Uterus (tissue), 4 donors: ENCODE data around the gene C2orf78. TPM values are rescaled to one million over a fixed set of nuclear protein-coding genes. Genes with fewer than 3 reads are reported as not detected.

Source experiments
- DNase-seq, 2 donors: peaks; one replicate each; pipeline ENCODE4 v3.0.0-alpha.2; 2019 to 2020
- H3K27ac ChIP-seq, 2 donors: fragments of 200-600 bp; sonication (generic); 1 replicate in 1 of 2; 2 replicates in 1 of 2; pipeline ENCODE4 v1.5.1; 2016 to 2018
- H3K27me3 ChIP-seq, 2 donors: fragments of 200-600 bp; sonication (generic); one replicate each; pipeline ENCODE4 v1.5.1; 2018 to 2019; ENCODE audit warnings: control low read depth in 1 of 2
- H3K36me3 ChIP-seq, 2 donors: fragments of 200-600 bp; sonication (generic); one replicate each; pipeline ENCODE4 v1.5.1; 2019; ENCODE audit warnings: control low read depth in 1 of 2
- H3K4me1 ChIP-seq, 2 donors: fragments of 200-600 bp; sonication (generic); one replicate each; pipeline ENCODE4 v1.5.1; 2018 to 2019; ENCODE audit warnings: control low read depth in 1 of 2
- H3K4me3 ChIP-seq, 2 donors: fragments of 200-600 bp; sonication (generic); 1 replicate in 1 of 2; 2 replicates in 1 of 2; pipeline ENCODE4 v1.5.1; 2018 to 2019; ENCODE audit warnings: mild to moderate bottlenecking in 1 of 2
- H3K9me3 ChIP-seq, 2 donors: fragments of 200-600 bp; sonication (generic); one replicate each; pipeline ENCODE4 v1.5.1; 2019; ENCODE audit warnings: control low read depth in 1 of 2
- POLR2A ChIP-seq, 2 donors: fragments of 450-650 bp; IDR thresholded peaks; one replicate each; pipeline ENCODE4 v1.6.1; 2016; ENCODE audit warnings: antibody characterized with exemption in 2 of 2, mild to moderate bottlenecking in 1 of 2, moderate library complexity in 1 of 2
- intact Hi-C: fragments of 100-400 bp; cut with DNase I; formaldehyde crosslinking; loops from one replicate; pipeline ENCODE4 v1.15.1; 2023; ENCODE audit warnings: low total_unique reads
- total RNA-seq, 4 donors: library from RNA; depleted of rRNA in 3 of 4; stranded (reverse); fragments of >200 nt in 3 of 4; gene quantifications; one replicate each; pipeline versions ENCODE4 v1.1.0 to v1.2.4, GENCODE V29; 2014 to 2023
- TF ChIP-seq, protein P1 (sequence below), 4 experiments: fragments of 200-600 bp in 2 of 4; fragments of 450-650 bp in 2 of 4; sonication (generic) in 2 of 4; IDR thresholded peaks; one replicate each; pipeline ENCODE4 v1.5.1; 2016 to 2019; ENCODE audit warnings: antibody characterized with exemption in 4 of 4, mild to moderate bottlenecking in 2 of 4, moderate library complexity in 1 of 4
- donor health status: DM: yes; HTN: yes; CAD: no.

Gene C2orf78
- total RNA-seq, 4 donors from 2014 or later = not detected

DNA sequence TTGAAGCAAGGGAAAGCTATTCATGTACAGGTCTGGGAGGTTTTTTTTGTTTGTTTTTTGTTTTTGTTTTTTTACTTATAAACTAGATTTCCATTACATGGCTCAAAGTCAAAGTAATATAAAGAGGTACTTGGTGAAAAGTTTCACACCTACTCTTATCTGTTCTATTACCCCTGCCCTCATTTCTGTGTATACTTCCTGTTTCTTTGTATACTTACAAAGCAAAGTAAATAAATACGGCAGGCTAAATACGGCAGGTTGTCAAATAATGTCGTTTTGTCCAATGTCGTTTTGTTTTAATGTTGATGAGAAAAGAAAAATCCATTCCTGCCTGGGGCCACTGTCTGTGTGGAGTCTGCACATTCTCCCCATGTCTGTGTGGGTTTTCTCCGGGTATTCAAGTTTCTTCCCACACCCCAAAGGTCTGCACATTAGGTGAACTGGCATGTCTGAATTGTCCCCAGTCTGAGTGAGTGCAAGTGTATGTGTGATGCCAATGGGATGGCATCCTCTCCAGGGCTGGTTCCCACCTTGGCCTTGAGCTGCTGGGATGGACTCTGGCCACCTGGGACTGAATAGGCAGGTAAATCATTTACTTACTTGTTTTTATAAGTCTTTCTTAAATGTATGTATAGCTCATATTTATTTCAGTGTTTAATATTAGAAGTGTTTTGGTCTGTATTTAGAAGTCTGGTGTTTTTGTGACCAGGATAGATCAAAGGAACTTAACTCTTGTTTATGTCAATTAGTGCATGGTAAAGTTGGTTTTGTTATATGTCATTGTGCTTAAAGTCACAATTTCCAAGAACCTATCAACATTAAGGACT, 58.1 kb downstream of the C2orf78 start:
- DNase-seq = no peak
- Histone ChIP-seq H3K27ac (no peak overlapping the region), H3K36me3 (no peaks in the 10 kb centered on the region), H3K27me3 (no peaks in the 10 kb centered on the region), H3K9me3 (no peaks in the 10 kb centered on the region), H3K4me1 (peaks cover 6 to 9% of the 10 kb centered on the region in 2 donors), H3K4me3 (no peak overlapping the region)
- TF ChIP-seq, protein P1, sequence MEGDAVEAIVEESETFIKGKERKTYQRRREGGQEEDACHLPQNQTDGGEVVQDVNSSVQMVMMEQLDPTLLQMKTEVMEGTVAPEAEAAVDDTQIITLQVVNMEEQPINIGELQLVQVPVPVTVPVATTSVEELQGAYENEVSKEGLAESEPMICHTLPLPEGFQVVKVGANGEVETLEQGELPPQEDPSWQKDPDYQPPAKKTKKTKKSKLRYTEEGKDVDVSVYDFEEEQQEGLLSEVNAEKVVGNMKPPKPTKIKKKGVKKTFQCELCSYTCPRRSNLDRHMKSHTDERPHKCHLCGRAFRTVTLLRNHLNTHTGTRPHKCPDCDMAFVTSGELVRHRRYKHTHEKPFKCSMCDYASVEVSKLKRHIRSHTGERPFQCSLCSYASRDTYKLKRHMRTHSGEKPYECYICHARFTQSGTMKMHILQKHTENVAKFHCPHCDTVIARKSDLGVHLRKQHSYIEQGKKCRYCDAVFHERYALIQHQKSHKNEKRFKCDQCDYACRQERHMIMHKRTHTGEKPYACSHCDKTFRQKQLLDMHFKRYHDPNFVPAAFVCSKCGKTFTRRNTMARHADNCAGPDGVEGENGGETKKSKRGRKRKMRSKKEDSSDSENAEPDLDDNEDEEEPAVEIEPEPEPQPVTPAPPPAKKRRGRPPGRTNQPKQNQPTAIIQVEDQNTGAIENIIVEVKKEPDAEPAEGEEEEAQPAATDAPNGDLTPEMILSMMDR (IDR thresholded peaks at IDR 0.05) = no peak
- no peak for TF ChIP-seq POLR2A (IDR thresholded peaks at IDR 0.05)
- intact Hi-C loops = no loop called here

DNA sequence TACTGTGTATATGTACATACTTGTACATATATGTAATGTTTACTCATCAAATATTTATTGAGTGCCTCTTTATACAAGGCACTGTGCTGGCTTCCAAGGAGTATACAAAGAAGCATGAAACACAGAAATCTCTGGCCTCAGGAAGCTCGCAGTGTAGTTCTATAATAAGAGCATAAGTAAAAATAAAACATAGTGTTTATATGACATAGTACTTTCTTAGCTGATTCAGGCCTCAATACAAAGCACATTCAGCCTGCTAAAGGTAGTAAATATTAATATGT, 58.7 kb downstream of the C2orf78 start:
- Histone ChIP-seq H3K27ac (no peak overlapping the region), H3K36me3 (no peaks in the 10 kb centered on the region), H3K27me3 (no peaks in the 10 kb centered on the region), H3K4me1 (peaks cover 6 to 9% of the 10 kb centered on the region in 2 donors), H3K4me3 (no peak overlapping the region), H3K9me3 (no peaks in the 10 kb centered on the region)
- intact Hi-C loops = no loop called here
- no peak for TF ChIP-seq POLR2A (IDR thresholded peaks at IDR 0.05)
- TF ChIP-seq, protein P1 (IDR thresholded peaks at IDR 0.05) = no peak
- no peak for DNase-seq

DNA sequence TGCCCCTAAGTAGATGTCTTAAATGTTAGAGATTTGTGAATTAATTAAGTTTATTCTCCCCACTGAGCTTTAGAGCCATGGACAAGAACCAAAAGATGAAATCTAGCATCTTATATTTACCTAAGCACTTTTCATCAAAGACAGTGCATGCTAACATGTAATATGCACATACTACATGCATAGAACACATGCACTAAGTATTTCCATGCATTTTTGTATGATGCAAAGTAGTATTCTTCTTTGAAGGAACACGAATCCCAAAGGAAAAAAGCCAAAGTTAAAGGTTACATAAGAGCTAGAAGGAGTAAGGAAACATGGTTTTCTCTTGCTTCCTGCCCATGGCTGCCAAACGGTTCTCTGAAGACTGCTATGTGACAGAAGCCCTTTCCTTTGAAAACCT, 60.1 kb downstream of the C2orf78 start:
- Histone ChIP-seq H3K27ac (no peak overlapping the region), H3K27me3 (no peaks in the 10 kb centered on the region), H3K4me3 (no peak overlapping the region), H3K4me1 (peaks cover 0 to 4% of the 10 kb centered on the region in 2 donors), H3K36me3 (no peaks in the 10 kb centered on the region), H3K9me3 (no peaks in the 10 kb centered on the region)
- DNase-seq = no peak
- TF ChIP-seq, protein P1 (IDR thresholded peaks at IDR 0.05) = no peak
- TF ChIP-seq POLR2A (IDR thresholded peaks at IDR 0.05) = no peak
- intact Hi-C loops = no loop called here

DNA sequence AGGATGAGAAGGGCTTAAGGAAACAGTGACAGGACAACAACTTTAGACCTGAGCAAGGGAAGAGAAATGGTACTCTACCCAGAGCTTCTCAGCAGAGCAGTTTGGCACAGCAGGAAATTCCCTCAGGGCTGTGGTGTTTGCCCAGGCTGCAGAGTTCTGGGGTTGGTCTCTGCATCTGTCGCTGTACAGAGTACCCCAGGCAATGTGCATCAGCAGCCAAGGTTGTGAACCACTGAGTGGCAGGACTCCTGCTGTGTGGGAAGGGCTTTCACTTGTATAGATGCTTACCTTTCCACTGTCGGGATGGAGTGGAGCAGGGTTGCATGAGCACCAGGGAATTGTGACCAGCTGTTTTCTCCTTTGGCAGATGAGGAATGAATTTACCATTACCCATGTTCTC, 66.0 kb downstream of the C2orf78 start:
- Histone ChIP-seq H3K9me3 (no peaks in the 10 kb centered on the region), H3K36me3 (no peaks in the 10 kb centered on the region), H3K4me1 (no peaks in the 10 kb centered on the region), H3K27me3 (no peaks in the 10 kb centered on the region), H3K27ac (no peak overlapping the region), H3K4me3 (no peak overlapping the region)
- intact Hi-C loops = no loop called here
- no peak for DNase-seq
- no peak for TF ChIP-seq POLR2A (IDR thresholded peaks at IDR 0.05)
- TF ChIP-seq, protein P1 (IDR thresholded peaks at IDR 0.05) = no peak

DNA sequence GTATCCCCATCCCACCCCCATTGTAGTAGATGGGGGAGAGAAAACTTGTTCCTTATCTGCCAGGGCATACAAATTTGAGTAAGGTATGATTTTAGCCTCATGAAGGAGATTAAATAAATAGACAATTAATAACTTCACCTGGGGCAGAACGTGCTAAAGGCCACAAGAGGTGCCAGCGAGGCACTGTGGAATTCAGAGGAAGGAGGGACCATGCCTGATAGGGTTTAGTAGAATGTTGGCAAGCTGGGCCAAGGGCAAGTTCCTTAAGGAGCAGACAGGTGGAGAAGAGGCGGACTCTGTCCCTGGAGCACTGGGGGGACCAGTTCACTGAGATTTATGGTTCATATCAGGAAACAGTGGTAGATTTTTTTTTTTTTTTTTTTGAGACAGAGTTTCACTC, 67.3 kb downstream of the C2orf78 start:
- Histone ChIP-seq H3K27me3 (no peaks in the 10 kb centered on the region), H3K27ac (no peak overlapping the region), H3K36me3 (no peaks in the 10 kb centered on the region), H3K4me1 (no peaks in the 10 kb centered on the region), H3K4me3 (no peak overlapping the region), H3K9me3 (no peaks in the 10 kb centered on the region)
- TF ChIP-seq POLR2A (IDR thresholded peaks at IDR 0.05) = no peak
- TF ChIP-seq, protein P1 (IDR thresholded peaks at IDR 0.05) = no peak
- no peak for DNase-seq
- intact Hi-C loops = no loop called here
